Measurements from ENCODE around the gene C5AR2.
"Not testable (repeated sequence)": the region's sequence is repeated elsewhere in the genome, so short reads cannot be mapped to it uniquely, and the experiment has no call there.

The C5AR2 gene

GRCh38 chr19:47331931-47332547, at the start of gene C5AR2:
Gene C5AR2 (plus strand): TSS chr19:47332175. CDS start chr19:47340800, 8,625 bp downstream.
- DNase-seq (ENCODE audit: low read depth) = no peak

GRCh38 chr19:47283405-47284059, 48.4 kb upstream of the C5AR2 start:
- no peak for DNase-seq (ENCODE audit: low read depth)

GRCh38 chr19:47284324-47284899, 47.6 kb upstream of the C5AR2 start:
- DNase-seq (ENCODE audit: low read depth) = peak; percentile 36

- DNase-seq (ENCODE audit: low read depth) = peak; percentile 71
Observed at GRCh38 chr19:47296036-47296435, 35.9 kb upstream of the C5AR2 start.

- DNase-seq (ENCODE audit: low read depth) = not testable (repeated sequence)
Observed at GRCh38 chr19:47300867-47301266, 31.1 kb upstream of the C5AR2 start.

GRCh38 chr19:47302249-47302648, 29.7 kb upstream of the C5AR2 start:
- no peak for DNase-seq (ENCODE audit: low read depth)

- no peak for DNase-seq (ENCODE audit: low read depth)
Observed at GRCh38 chr19:47303966-47304365, 28.0 kb upstream of the C5AR2 start.

GRCh38 chr19:47305309-47305751, 26.6 kb upstream of the C5AR2 start:
- peak; percentile 26 for DNase-seq (ENCODE audit: low read depth)

GRCh38 chr19:47306303-47306702, 25.7 kb upstream of the C5AR2 start:
- DNase-seq (ENCODE audit: low read depth) = no peak

- no peak for DNase-seq (ENCODE audit: low read depth)
Observed at GRCh38 chr19:47309038-47309437, 22.9 kb upstream of the C5AR2 start.

GRCh38 chr19:47309608-47310007, 22.4 kb upstream of the C5AR2 start, which contains the start of gene C5AR1:
Gene C5AR1 (plus strand): TSS chr19:47309861. CDS start chr19:47309896, 35 bp downstream.
- DNase-seq (ENCODE audit: low read depth) = no peak

- DNase-seq (ENCODE audit: low read depth) = no peak
Observed at GRCh38 chr19:47310323-47310722, 21.7 kb upstream of the C5AR2 start.

GRCh38 chr19:47310819-47311218, 21.2 kb upstream of the C5AR2 start:
- DNase-seq (ENCODE audit: low read depth) = no peak

- DNase-seq (ENCODE audit: low read depth) = no peak
Observed at GRCh38 chr19:47312366-47313006, 19.5 kb upstream of the C5AR2 start.

GRCh38 chr19:47313754-47314295, 18.1 kb upstream of the C5AR2 start:
- DNase-seq (ENCODE audit: low read depth) = no peak

- peak; percentile 6 for DNase-seq (ENCODE audit: low read depth)
Observed at GRCh38 chr19:47315125-47315821, 16.7 kb upstream of the C5AR2 start.

- DNase-seq (ENCODE audit: low read depth) = no peak
Observed at GRCh38 chr19:47316513-47316912, 15.5 kb upstream of the C5AR2 start.

GRCh38 chr19:47319923-47320871, 11.8 kb upstream of the C5AR2 start:
- DNase-seq (ENCODE audit: low read depth) = no peak

GRCh38 chr19:47321630-47322029, 10.3 kb upstream of the C5AR2 start:
- no peak for DNase-seq (ENCODE audit: low read depth)

GRCh38 chr19:47322058-47322457, 9.9 kb upstream of the C5AR2 start:
- no peak for DNase-seq (ENCODE audit: low read depth)

- DNase-seq (ENCODE audit: low read depth) = no peak
Observed at GRCh38 chr19:47323409-47323808, 8.6 kb upstream of the C5AR2 start.
